CD4-positive, alpha-beta T cell treated with Interleukin-4 for 1 hour (primary cell): ENCODE measurements around the gene RBFOX1.

ENCODE experiments used
- DNase-seq, 2 donors: peaks; one replicate each; pipeline ENCODE4 v3.0.0-alpha.2; 2020 to 2022

The RBFOX1 gene

GRCh38 chr16:7376227-7376626 is 43.6 kb downstream of the RBFOX1 start:
- no peak for DNase-seq

DNA sequence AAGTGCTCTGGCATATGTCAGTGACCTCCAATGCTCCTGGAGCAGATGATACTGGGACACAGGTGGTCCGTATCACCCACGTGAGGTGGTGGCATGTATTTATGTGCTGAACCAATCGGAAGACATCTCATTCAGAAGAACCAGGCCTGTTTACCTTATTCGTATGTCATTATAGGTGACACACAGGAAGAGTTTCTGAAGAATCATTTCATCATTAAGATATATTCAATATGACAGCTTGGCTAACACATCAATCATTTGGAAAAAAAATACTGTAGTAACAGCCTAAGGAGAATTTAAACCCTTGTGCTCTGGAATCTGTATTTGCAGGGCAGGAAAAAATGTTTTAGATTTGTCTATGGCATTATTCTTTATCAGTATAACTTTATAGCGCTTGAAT is 44.6 kb downstream of the RBFOX1 start:
- no peak for DNase-seq

DNA sequence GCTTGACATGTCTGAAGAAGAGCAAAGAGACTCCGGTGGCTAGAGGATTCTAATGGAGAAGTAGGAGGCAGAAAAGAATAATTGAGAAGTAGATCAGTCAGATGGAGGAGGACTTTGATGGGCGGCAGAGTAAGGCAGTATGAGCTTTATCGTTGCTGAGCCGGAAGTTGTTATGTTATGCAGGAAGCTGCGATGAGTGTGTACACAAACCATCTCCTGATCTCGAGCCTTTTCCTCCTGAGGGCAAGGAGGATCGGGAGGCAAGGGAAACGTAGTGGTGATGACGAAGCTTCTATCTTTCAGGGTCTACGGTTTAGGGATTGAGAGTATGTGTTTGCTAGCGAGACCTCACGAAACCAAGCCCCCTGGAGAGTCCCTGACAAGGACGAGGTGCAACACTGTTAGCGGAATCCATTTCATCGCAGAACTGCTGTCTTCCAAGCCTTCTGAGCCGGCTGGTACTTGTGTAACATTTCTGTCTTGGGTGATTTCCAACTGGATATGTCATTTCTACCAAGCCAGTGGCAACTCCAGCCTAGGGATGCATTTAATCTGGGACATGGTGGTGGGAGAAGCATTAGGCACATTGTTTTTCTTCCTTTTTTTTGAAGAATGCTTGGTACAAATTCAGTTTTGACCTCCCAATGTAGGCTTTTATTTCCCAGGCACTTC is 45.5 kb downstream of the RBFOX1 start:
- no peak for DNase-seq

DNA sequence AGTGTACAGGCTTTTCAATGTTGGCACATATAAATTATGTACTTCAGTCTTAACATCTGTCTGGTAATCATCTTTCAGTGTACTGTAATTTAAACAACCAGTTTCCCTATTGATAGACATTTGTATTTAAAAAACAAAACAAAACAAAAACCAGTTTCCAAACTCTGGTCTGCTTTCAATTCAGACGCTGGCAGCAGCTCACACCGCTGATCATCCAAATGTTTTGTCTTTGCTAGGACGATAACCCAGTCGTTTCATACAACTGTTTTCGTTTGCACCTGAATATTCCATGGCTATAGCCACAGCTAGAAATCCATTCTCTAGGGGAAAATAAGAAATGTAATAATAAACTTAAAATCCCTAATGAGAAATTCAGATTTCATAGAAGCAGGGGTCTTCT is 47.8 kb downstream of the RBFOX1 start:
- DNase-seq = no peak

GRCh38 chr16:7380911-7381310 is 48.3 kb downstream of the RBFOX1 start:
- no peak for DNase-seq

- no peak for DNase-seq
Observed at GRCh38 chr16:7381671-7382070, 49.0 kb downstream of the RBFOX1 start.

DNA sequence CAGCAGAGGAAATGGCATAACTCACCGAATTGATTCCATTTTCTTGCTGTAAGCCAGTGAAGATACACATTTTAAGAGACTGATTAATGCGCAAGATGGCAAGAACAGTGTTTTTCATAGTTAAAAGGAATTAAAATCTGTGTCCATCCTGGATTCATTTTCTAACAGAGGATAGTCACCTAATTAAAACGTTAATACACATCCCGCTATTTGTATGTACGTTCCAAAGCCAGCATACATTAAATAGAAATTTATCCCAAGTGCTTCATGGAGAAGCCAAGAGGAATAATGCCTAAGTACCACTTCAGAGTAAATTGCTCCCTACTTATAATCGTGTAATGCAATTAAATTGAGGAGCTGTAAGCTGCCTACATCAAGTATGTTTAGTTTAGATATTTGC is 49.9 kb downstream of the RBFOX1 start:
- no peak for DNase-seq

- no peak for DNase-seq
Observed at GRCh38 chr16:7390974-7391373, 58.3 kb downstream of the RBFOX1 start.

GRCh38 chr16:7391694-7392093 is 59.0 kb downstream of the RBFOX1 start:
- DNase-seq = no peak

DNA sequence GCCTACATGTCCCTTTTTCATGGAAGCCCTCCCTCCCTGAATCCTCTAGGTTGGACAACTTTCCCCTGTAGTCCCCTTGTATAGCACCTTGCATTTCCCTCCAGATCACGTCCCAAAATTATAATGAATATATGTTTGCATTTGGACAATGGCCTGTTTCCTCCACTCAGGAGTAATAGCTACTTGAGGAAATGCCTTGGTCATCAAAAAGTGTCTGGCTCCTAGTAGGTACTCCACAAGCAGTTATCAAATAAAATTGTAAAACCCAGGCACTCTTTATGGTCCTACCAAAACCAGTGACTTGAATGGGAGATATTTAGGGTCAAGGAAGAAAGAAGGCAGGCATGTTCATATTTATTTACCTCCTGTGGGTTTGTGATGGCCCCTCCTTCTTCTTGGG is 59.6 kb downstream of the RBFOX1 start:
- DNase-seq = no peak

DNA sequence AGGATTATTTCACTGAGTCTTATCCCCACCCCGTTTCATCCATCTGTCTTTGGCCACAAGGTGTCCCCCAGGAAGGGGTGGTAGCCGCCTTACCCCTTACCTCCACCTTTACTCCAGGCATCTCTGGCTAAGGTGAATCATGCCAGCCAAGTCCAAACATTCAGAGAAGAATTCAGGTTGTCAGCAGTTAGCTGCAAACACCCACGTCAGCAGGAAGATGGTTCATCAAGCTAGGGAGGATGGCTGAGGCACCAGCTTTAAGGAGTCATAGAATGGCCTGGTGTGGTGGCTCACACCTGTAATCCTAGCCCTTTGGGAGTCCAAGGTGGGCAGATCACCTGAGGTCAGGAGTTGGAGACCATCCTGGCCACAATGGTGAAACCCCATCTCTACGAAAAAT is 61.0 kb downstream of the RBFOX1 start:
- DNase-seq = no peak

- no peak for DNase-seq
Observed at GRCh38 chr16:7394720-7395336, 62.2 kb downstream of the RBFOX1 start.

GRCh38 chr16:7397901-7398300 is 65.3 kb downstream of the RBFOX1 start:
- no peak for DNase-seq

GRCh38 chr16:7398536-7398935 is 65.9 kb downstream of the RBFOX1 start:
- no peak for DNase-seq

DNA sequence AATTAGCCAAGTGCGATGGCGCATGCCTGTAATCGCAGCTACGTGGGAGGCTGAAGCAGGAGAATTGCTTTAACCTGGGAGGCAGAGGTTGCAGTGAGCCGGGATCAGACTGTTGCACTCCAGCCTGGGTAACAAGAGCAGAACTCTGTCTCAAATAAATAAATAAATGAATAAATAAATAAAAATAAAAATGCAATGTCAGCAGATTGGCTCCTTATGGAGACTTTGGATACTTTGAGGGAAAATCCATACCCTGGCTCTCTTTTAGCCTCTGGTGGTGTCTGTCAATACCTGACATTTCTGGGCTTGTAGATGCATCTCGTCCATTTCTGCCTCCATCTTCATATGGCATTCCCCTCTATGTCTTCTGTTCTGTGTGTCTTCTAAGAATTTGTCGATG is 66.7 kb downstream of the RBFOX1 start:
- DNase-seq = no peak

GRCh38 chr16:7400117-7400890 is 67.7 kb downstream of the RBFOX1 start:
- DNase-seq = no peak

GRCh38 chr16:7404217-7404616 is 71.6 kb downstream of the RBFOX1 start:
- no peak for DNase-seq

- no peak for DNase-seq
Observed at GRCh38 chr16:7405166-7405565, 72.5 kb downstream of the RBFOX1 start.

DNA sequence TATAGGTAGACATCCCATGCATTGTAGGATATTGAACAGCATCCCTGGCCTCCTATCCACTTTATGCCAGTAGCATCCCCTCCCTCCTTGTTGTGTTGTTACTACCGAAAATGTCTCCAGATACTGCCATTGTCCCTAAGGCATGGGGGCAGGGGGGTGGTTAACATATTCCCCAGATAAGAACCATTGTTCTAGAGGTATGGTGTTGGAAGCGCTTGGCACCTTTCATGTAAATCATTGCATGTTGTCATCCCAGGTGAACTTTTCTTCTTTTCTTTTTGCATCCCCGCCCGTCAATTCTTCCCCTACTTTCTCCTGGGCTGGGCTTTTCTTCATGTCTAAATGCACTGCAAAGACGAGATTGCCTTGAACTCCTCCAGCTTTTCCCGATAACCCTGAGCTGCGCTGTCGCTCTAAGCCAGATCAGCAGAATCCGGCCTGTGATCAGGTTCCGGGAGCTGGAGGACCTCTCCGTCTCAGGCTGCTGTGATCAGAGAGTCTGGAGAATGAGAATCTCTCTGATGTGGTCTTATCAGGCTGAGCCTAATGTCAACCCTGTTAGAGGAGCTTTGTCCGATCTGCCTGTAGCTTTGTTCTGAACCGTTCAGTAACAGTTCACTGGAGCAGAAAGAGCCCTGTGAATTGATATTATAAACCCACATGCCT is 76.2 kb downstream of the RBFOX1 start:
- DNase-seq = no peak

DNA sequence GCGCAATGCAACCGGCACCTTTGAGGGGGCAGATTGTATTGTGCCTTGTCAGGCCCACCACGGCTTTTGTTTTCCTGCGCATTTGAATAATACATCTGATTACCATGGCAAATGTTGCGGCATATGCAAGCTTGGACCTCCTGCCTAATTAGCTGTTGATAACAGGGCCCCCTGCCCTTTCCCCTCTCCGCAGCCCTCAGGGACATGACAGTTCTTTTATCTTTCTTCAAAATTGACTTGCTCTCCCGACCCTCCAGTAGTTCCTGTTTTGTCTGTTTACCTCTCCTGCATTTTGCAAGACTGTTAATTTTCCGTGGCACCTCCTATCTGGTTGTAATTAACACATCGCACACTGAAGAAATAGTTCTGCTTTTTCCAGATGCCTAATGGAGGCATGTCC is 86.8 kb downstream of the RBFOX1 start:
- DNase-seq = no peak

DNA sequence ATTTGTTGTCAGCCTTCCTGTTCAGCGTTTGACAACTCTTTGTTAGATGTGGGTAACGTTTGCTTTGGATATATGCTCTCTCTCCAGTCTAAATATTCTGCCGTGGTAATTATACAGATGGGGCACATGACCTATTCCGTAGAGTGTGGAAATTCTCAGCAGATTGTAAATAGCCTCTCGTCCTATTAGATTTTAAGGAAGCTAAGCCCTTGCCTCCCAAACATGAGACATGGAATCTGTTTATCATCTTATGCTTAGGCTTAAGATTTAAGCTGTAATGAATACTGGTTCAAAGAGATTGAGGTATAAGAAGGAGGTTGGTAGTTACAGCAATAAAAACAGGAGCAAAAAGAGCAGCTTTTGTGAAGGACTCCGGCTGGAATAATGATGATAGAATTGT is 87.4 kb downstream of the RBFOX1 start:
- no peak for DNase-seq

- DNase-seq = no peak
Observed at GRCh38 chr16:7420843-7421242, 88.2 kb downstream of the RBFOX1 start.

DNA sequence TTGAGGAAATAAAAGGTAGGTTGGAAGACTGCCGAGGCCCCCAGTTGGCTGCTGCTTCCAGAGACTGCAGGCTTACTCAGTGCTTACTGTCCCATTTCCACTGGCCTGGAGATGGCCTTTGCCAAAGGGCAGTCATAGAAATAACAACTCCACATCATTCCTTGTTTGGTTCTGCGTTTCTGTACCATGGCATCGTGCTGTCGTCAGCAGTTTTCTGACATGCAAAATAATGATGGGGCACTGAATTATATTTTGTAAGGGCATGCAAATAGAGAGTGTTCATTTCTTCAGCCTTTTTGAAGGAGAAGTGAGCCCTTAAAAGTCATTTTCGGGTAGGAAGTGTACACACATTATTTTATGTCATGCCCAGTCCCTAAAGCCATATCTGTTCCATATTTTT is 88.9 kb downstream of the RBFOX1 start:
- no peak for DNase-seq
